Glomerular visceral epithelial cell (primary cell): ENCODE data around the gene TF.

ENCODE experiments used
- DNase-seq: peaks from one replicate; pipeline ENCODE4 v3.0.0-alpha.2; 2016; ENCODE audit errors: extremely low spot score

Gene TF

DNA sequence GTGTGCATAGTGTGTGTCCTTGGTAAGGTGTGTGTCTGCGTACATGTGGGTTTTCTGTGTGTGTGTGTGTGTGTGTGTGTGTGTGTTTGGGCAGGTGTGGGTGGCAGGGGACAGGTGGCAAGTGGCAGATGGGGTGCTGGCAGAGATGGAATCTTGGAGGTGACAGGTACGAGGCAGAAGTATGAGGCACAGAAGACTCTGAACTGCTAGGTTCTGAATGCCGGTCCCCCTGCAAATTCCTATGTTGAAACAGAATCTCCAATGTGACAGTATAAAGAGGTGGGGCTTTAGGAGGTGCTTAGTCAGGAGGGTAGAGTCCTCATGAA, 89.2 kb downstream of the TF start:
- DNase-seq = no peak

- DNase-seq = no peak
Observed at GRCh38 chr3:133835961-133836360, 89.8 kb downstream of the TF start.

GRCh38 chr3:133836497-133837158, 90.4 kb downstream of the TF start:
- no peak for DNase-seq

- DNase-seq = no peak
Observed at GRCh38 chr3:133837487-133838295, 91.5 kb downstream of the TF start.

GRCh38 chr3:133838296-133838789, 92.2 kb downstream of the TF start:
- DNase-seq = no peak

- DNase-seq = no peak
Observed at GRCh38 chr3:133838916-133839800, 93.0 kb downstream of the TF start.

GRCh38 chr3:133840055-133840737, 94.0 kb downstream of the TF start:
- DNase-seq = no peak

DNA sequence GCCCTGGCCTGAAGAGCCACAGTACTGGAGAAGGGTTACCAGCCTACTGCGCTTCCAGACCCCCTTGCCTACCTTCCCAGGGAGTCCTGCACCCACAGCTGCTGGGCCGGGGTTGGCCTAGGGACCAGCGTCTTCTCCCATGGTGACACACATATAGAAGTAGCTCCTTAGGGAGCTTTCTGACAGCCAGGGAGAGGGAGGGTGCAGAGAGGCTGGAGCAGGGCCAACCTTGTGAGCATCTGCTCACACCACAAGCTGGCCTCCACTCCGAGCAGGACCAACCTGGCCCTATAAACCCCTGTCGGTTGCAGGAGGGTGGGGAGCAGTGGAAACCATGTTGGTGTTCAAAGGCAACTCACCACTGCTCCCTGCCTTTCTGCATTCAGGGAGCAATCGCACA, 94.6 kb downstream of the TF start:
- DNase-seq = no peak

DNA sequence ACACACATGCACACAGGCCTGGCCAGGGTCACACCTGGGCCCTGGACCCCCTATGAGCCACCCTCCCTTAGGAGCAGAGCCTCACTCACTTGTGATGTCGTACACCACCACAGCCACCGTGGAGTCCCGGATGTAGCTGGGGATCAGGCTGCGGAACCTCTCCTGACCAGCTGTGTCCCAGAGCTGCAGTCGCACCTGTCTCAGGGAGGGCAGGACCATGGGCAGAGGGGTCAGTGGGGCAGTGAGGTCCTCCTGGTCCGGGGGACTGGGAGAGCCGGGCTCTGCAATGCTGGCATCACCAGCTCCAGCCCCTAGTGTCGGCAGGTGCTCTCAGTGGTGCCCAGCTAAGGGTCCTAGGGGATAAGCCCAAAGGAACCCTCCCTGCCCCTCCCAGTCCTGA, 95.0 kb downstream of the TF start:
- DNase-seq = no peak

GRCh38 chr3:133842158-133842557, 96.0 kb downstream of the TF start:
- DNase-seq = no peak

DNA sequence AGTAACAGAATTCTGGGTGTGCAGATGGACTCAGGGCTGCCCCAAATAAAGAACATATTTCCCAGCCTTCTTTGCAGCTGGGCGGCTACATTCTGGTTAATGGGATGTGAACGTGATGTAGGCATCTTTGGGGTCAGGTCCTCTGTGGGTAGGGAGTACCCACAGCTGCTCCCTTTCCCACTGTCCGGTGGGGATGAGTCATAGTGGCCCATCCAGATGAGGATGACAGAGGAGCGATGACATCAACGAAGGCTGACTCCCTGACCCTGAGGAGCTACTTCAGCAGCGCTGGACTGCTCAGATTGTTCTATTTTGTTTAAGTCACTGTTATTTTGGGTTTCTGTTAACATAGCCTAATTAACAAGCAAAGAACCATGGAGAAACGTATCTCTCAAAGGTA, 97.4 kb downstream of the TF start:
- peak; percentile 60 for DNase-seq

GRCh38 chr3:133845127-133845526, 98.9 kb downstream of the TF start:
- DNase-seq = no peak
